GM04504 (cell line): ENCODE results near the gene FANCC.

Source experiments
- DNase-seq: peaks from one replicate; pipeline ENCODE4 v3.0.0-alpha.2; 2012; ENCODE audit warnings: low read depth

Gene FANCC

GRCh38 chr9:95100071-95100627, 217.4 kb downstream of the FANCC start:
- DNase-seq: no peak

DNA sequence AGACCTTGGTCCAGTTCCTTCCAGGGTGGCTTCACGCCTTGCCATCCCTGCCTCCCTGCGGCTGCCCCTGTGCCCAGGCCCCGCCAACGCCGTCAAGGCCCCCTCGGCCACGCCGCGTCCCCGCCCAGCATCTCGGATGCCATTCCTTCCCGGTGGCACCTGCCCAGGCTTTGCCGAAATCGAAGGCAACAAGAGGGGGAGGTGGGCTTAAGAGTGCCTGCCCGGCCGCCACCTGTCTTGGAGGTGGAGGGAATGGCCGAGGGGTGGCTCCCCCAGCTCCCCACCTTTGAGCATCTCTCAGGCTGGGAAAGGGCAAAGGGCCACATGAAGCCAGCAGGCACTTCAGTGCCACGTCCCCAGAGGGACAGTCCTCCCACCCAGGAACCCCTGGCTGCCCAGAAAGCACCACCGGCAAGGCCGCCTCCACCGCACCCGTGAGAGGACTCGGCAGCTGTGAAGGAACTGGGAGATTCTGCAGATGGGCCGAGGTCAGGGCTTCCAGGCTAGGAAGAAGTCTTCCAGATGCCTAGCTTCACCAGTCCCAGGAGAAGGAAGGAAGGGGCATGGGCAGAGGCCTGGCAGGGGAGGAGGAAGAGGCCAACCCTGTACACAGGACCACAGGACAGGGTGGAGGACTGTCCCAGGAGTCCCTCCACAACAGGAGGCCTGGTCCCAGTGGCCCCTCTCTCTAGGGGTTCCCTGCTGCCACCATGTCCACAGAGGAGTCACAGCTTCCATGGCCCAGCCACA, 218.0 kb downstream of the FANCC start:
- no peak for DNase-seq

- no peak for DNase-seq
These were observed 219.1 kb downstream of the FANCC start for GRCh38 chr9:95098391-95098921.

- no peak for DNase-seq
These were observed 220.2 kb downstream of the FANCC start for GRCh38 chr9:95097279-95097678.

DNA sequence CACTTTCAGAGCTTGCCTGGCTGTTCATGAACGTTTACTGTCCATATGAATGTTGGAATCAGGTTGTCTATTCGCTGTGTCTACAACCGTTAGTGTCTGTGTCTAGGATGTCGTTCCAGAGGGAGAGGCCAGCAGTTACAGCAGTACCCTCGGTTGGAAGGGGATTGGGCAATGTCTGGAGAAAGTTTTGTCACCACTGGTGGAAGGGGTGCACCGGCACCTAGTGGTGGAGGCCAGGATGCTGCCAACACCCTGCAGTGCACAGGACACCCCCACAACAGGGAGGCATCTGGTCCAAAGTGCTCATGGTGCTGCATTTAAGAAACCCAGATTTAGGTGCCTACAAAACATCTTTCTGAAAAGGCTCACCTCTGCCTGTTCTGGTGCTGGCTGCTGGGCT, 220.7 kb downstream of the FANCC start:
- DNase-seq: no peak

DNA sequence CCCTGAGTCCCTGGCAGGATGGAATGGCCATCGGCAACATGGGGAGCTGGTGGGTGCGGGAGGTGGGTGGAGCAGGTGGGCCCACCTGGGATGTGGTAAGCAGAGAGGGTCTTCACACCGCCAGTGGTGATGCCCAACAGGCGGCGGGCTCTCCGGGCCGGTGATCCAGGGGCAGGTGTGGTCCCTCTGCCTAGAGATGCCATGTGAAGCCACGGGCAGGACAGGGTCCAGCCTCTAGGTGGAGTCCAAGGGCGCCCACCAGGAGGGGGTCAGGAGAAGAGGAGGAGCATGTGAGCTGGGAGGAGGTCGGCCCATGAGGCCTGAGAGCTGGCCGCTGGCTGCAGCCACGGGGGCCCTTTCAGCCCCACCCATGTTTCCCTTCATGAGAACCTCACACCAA, 221.1 kb downstream of the FANCC start:
- DNase-seq: no peak

GRCh38 chr9:95095641-95096355, 221.7 kb downstream of the FANCC start:
- DNase-seq: no peak

DNA sequence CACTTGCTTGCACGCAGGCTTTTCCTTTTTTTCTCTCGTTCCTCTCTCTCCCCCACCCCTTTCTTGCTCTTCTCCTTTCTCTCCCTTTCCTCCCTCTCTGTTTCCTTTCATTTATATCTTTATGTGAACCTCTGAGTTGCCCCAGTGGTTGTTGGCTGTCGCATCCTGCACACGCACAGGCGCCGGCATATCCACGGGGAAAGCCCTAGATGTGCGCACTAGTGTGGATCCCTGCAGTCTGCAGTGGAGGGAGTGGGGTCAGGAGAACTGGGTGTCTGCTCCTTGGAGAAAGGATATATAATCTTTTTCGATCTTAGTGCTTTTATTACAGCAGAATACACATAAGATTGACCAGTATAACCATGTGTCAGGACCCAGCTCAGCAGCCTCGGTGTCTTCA, 223.5 kb downstream of the FANCC start:
- no peak for DNase-seq

- DNase-seq: no peak
These were observed 223.9 kb downstream of the FANCC start for GRCh38 chr9:95093586-95093985.

DNA sequence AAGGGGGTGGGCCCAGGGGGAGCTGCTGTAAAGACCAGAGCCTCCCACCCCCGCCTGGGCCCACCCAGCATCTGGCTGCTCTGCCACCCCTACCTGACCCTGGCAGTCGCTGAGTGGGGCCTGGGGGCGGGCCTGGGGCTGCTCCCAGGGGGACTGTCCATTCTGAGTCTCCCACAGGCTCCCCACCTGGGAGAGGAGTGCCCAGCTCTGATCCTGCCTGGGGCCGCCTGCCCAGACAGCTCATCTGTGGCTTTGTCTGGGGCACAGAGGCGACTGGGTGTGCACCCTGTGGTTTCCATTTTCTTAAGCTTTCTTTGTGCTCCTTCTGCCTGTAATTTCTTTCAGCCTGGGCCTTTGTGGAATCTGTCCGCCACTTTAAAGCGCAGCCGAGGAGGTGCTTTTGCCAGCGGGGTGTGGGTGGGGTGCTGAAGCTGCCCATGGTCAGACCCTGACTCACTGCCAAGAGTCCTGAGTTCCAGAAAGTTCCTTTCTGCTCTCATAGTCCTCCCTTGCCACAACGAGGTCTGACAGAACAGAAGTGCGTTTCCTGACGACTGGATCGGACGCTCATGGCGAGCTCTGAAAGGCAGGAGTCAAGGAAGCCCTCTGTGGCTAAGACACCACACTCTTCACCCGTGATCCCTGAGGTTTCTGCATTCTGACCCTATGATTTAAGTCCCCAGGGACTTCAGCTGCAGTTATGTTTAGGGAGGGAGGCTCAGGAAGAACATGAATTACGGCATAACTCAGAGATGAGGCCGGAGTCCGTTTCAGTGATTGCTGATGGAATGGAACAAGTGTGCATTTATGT, 225.0 kb downstream of the FANCC start:
- DNase-seq: no peak

- DNase-seq: no peak
These were observed 225.8 kb downstream of the FANCC start for GRCh38 chr9:95091601-95092261.

DNA sequence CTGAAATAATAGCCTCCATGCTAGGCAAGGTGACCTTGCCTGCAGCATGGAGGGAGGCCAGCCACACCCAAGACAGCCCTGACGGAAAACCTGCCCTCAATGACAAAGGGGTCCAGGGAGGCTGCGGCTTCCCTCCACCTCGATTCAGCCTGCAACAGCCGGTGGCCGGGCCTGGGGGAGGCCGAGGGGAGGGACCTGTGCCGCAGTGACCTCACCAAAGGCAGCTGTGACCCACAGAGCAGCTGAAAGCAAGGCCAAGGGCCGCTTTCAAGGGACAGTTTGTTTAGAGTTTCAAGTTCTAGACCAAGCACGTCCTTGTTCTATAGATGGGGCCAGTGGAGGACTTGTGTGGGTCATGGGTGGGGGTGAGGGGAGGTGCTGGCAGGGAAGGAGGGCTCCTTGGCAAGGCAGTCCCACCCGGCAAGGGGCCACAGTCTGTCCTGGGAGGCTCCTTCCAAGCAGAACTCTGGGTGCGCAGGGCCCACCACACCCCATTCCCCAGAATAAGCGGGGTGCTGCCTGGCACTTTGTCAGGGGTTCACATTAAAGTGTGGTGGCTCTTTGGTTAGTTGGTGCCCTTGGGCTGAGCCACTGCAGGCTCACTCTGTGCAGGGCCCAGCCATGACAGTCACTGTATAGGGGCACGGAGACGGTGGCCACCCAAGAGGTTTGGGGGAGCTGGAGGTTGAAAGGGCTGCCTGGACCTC, 226.5 kb downstream of the FANCC start:
- no peak for DNase-seq

- no peak for DNase-seq
These were observed 227.3 kb downstream of the FANCC start for GRCh38 chr9:95090023-95090791.

DNA sequence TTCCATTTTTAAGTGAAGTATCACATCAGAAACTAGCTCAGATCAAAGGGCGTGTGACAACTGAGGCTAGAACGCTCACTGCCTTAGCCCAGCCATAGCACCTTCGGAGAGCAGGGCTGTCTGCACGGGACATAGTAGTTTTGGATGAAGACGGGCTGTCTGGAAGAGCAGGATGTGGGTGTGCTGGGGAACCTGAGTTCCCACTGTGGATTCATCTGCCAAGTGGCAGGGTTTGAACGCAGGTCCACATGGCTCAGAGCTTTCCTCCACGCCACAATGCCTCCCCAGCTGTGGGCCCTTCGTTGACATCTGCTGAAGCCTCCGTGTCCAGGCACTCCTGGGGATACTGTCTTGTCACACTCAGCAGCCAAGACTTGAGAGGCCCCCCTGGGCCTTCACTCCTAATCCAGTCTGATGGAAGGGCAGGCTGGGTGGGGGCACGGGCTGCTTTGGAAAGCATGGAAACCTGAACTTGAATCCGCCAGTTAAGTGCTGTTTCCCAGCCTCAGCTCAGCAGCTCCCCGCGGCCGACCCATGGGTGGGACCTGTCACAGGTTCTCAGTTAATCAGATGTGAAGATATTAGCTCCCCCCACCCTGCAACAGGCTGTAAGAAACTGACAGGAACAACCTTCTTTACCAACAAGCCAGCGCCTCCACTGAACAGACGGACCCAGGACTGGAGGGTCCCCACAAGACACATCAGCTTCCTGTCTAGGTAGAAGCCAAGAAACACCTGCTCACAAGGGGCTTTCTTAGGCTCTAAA, 228.1 kb downstream of the FANCC start:
- DNase-seq: no peak

DNA sequence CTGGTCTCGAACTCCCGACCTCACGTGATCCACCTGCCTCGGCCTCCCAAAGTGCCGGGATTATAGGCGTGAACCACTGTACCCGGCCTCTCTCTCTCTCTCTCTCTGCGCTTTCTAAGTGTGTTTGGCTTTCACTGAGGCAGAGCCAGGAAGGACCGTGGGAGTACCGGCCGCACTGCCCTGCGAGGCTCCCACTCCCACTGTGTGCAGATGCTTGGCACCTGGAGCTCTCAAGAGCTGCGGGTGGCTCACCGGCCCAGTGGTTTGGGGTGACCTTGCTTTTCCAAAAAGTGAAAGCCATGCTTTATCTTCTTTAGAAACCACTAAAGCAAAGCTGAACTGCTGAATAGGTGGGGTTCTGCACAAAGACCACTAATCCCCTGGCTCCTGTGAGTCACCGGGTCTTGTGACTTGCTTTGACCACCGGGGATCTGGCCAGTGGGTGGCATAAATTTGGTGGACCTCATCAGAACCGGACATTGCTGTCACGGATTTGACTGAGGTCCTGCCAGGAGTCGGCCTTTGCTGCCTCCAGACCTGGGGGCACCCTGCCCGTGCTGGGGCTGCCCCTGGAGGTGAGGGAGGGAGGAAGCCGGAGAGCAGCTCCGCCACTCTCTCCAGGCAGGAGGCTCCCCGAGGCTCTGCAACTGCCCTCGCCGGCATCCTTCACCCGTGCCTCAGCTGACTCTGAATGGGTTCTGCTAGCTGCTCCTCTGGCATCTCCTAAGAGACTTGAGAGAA, 228.9 kb downstream of the FANCC start:
- DNase-seq: no peak

DNA sequence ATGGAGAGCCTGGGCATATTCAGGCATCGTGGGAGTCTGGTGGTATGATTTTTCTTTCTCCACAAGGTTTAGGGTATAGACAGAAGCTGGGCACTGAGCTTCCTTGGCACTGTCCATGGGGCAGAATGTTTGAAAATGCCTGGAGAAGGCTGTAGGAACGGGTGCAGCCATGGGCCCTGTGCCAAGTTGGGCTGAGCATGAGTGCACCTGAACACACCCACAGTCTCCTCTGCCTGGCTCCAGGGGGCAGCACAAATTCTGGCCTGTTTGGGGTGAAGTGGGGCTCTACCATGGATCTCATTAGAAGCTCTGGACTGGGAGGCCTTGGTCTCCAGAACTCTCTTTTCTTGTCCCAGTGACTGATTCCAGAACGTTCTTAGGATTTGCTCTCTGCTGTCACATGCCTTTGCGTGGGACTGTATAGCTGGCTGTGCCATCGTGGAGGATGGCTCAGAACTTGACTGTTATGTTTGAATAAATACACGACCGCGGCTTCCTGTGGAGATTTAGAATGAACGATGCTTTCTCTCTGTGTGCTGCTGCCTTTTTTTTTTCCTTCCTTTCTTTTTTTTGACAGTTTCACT, 229.8 kb downstream of the FANCC start:
- no peak for DNase-seq

- DNase-seq: no peak
These were observed 230.9 kb downstream of the FANCC start for GRCh38 chr9:95086564-95086955.

- no peak for DNase-seq
These were observed 231.5 kb downstream of the FANCC start for GRCh38 chr9:95085861-95086563.
